ENCODE measurements around the gene KCNAB1. TPM values are rescaled to one million over a fixed set of nuclear protein-coding genes. Genes with fewer than 3 reads are reported as not detected.

Gene KCNAB1
- total and polyA plus RNA-seq, 4 donors, result 0.16 to 2.4 (median 0.72) TPM

GRCh38 chr3:156472684-156473083, 352.3 kb downstream of the KCNAB1 start:
- no peaks in the 10 kb centered on the region for H3K36me3 ChIP-seq (ENCODE audit: control insufficient read depth in 4 of 4, insufficient read depth in 4 of 4, low read length in 4 of 4)
- H3K27ac ChIP-seq (ENCODE audit: low read depth in 1 of 2, low read length in 1 of 2), result no peak overlapping the region
- H3K9me3 ChIP-seq (ENCODE audit: control insufficient read depth in 4 of 4, insufficient read depth in 3 of 4, low read length in 3 of 4), result no peaks in the 10 kb centered on the region
- no peak for ATAC-seq (ENCODE audit: insufficient read depth, low FRiP score)
- TF ChIP-seq CTCF (IDR thresholded peaks at IDR 0.05; ENCODE audit: control extremely low read depth, extremely low read depth), result no peak
- no peak for DNase-seq
- no peaks in the 10 kb centered on the region for H3K27me3 ChIP-seq (ENCODE audit: control insufficient read depth in 3 of 3, insufficient read depth in 3 of 3, low read length in 2 of 3)
- no peaks in the 10 kb centered on the region for H3K4me1 ChIP-seq (ENCODE audit: control insufficient read depth in 5 of 5, insufficient read depth in 5 of 5, low read length in 5 of 5)
- H3K4me3 ChIP-seq, result no peak overlapping the region
- H3K9ac ChIP-seq (ENCODE audit: insufficient read depth in 1 of 2, low read length in 2 of 2), result no peak overlapping the region
- 86 to 90% methylated on average over 5 of the region's 5 CpGs for WGBS, 2 donors

GRCh38 chr3:156473341-156473740, 353.0 kb downstream of the KCNAB1 start:
- ATAC-seq (ENCODE audit: insufficient read depth, low FRiP score), result no peak
- Histone ChIP-seq H3K27ac (ENCODE audit: low read depth in 1 of 2, low read length in 1 of 2) (no peak overlapping the region), H3K36me3 (ENCODE audit: control insufficient read depth in 4 of 4, insufficient read depth in 4 of 4, low read length in 4 of 4) (no peaks in the 10 kb centered on the region), H3K9me3 (ENCODE audit: control insufficient read depth in 4 of 4, insufficient read depth in 3 of 4, low read length in 3 of 4) (no peaks in the 10 kb centered on the region), H3K4me3 (no peak overlapping the region), H3K9ac (ENCODE audit: insufficient read depth in 1 of 2, low read length in 2 of 2) (no peak overlapping the region), H3K27me3 (ENCODE audit: control insufficient read depth in 3 of 3, insufficient read depth in 3 of 3, low read length in 2 of 3) (no peaks in the 10 kb centered on the region), H3K4me1 (ENCODE audit: control insufficient read depth in 5 of 5, insufficient read depth in 5 of 5, low read length in 5 of 5) (no peaks in the 10 kb centered on the region)
- no peak for TF ChIP-seq CTCF (IDR thresholded peaks at IDR 0.05; ENCODE audit: control extremely low read depth, extremely low read depth)
- no peak for DNase-seq

- Histone ChIP-seq H3K36me3 (ENCODE audit: control insufficient read depth in 4 of 4, insufficient read depth in 4 of 4, low read length in 4 of 4) (no peaks in the 10 kb centered on the region), H3K9ac (ENCODE audit: insufficient read depth in 1 of 2, low read length in 2 of 2) (no peak overlapping the region), H3K4me3 (no peak overlapping the region), H3K9me3 (ENCODE audit: control insufficient read depth in 4 of 4, insufficient read depth in 3 of 4, low read length in 3 of 4) (no peaks in the 10 kb centered on the region), H3K27ac (ENCODE audit: low read depth in 1 of 2, low read length in 1 of 2) (no peak overlapping the region), H3K27me3 (ENCODE audit: control insufficient read depth in 3 of 3, insufficient read depth in 3 of 3, low read length in 2 of 3) (no peaks in the 10 kb centered on the region), H3K4me1 (ENCODE audit: control insufficient read depth in 5 of 5, insufficient read depth in 5 of 5, low read length in 5 of 5) (no peaks in the 10 kb centered on the region)
- DNase-seq (peak in 2 of 3 donors; percentile 2 to 21), ATAC-seq (ENCODE audit: insufficient read depth, low FRiP score) (no peak)
- WGBS, 2 donors, result 51 to 61% methylated on average over 12 of the region's 12 CpGs
- TF ChIP-seq CTCF (IDR thresholded peaks at IDR 0.05; ENCODE audit: control extremely low read depth, extremely low read depth), result no peak
Measured at GRCh38 chr3:156474560-156475389, 354.4 kb downstream of the KCNAB1 start.
